NB4 (cell line): ENCODE results near the gene SHTN1.

Experiments
- CTCF ChIP-seq: IDR thresholded peaks from one replicate; pipeline ENCODE4 v1.5.1; 2012; ENCODE audit warnings: low read depth, low read length
- POLR2A ChIP-seq: IDR thresholded peaks from 2 replicates; pipeline ENCODE4 v1.6.1; 2011; ENCODE audit warnings: mild to moderate bottlenecking; ENCODE audit not compliant: insufficient read length; ENCODE audit errors: extremely low read depth

GRCh38 chr10:117005527-117006055 lies 604 bp upstream of the SHTN1 start:
- no peak for TF ChIP-seq CTCF
- no peak for TF ChIP-seq POLR2A
